RPMI8226 (cell line): ENCODE results near the gene TDRD10.

ENCODE experiments used
- DNase-seq: peaks from one replicate; pipeline ENCODE4 v3.0.0-alpha.2; 2015

Gene TDRD10

GRCh38 chr1:154583773-154584172 is 81.8 kb downstream of the TDRD10 start:
- no peak for DNase-seq

GRCh38 chr1:154584267-154584994 is 82.4 kb downstream of the TDRD10 start:
- no peak for DNase-seq

- DNase-seq: no peak
Measured at GRCh38 chr1:154586231-154586630, 84.2 kb downstream of the TDRD10 start.

GRCh38 chr1:154586641-154587040 is 84.6 kb downstream of the TDRD10 start:
- DNase-seq: no peak

GRCh38 chr1:154589780-154590179 is 87.8 kb downstream of the TDRD10 start:
- no peak for DNase-seq

- no peak for DNase-seq
Measured at GRCh38 chr1:154590756-154591155, 88.7 kb downstream of the TDRD10 start.

- no peak for DNase-seq
Measured at GRCh38 chr1:154591206-154591605, 89.2 kb downstream of the TDRD10 start.

GRCh38 chr1:154593390-154593789 is 91.4 kb downstream of the TDRD10 start:
- DNase-seq: no peak

GRCh38 chr1:154594811-154595210 is 92.8 kb downstream of the TDRD10 start:
- no peak for DNase-seq

- DNase-seq: no peak
Measured at GRCh38 chr1:154595621-154596020, 93.6 kb downstream of the TDRD10 start.
